Right lobe of liver (tissue), 4 donors: ENCODE measurements around the gene PPP2R5D.

Source experiments
- CTCF ChIP-seq, 4 donors: fragments of 200-600 bp in 3 of 4; fragments of 450-650 bp in 1 of 4; IDR thresholded peaks; one replicate each; pipeline versions ENCODE4 v1.5.1 to v1.8.0; 2016 to 2022; ENCODE audit warnings: antibody characterized with exemption in 4 of 4, mild to moderate bottlenecking in 2 of 4
- POLR2A ChIP-seq: fragments of 450-650 bp; IDR thresholded peaks from one replicate; pipeline ENCODE4 v1.6.1; 2017; ENCODE audit warnings: antibody characterized with exemption, mild to moderate bottlenecking
- donor health status: DM: no; HTN: no; CAD: no.
- donor health status: DM: no; HTN: no; CAD: no.
- donor health status: DM: no; HTN: yes; CAD: no.

- TF ChIP-seq POLR2A (no peak), CTCF (IDR thresholded peaks at IDR 0.05) (no peak)
These were observed 9.1 kb downstream of the PPP2R5D start for GRCh38 chr6:42993445-42993844.
